Activated T-helper 2 cell treated with anti-CD3 and anti-CD28 coated beads, Interferon-gamma antibody, Interleukin-2, Interleukin-4, amounts not matched to agents 10 μg/mL and 5 μg/mL and 100 μg/mL, durations not matched to agents 14 hours and 24 hours and 36 hours (primary cell): ENCODE results near the gene CELA1. TPM values are rescaled to one million over a fixed set of nuclear protein-coding genes. Genes with fewer than 3 reads are reported as not detected.

ENCODE experiments used
- DNase-seq: peaks from one replicate; pipeline ENCODE4 v3.0.0; 2021; ENCODE audit warnings: low spot score
- H3K27ac Mint-ChIP-seq: one replicate; pipeline ENCODE4 v1.8.0; 2021; ENCODE audit warnings: mixed read lengths
- H3K27me3 Mint-ChIP-seq: one replicate; pipeline ENCODE4 v1.8.0; 2021; ENCODE audit warnings: low read depth, mixed read lengths
- H3K36me3 Mint-ChIP-seq: one replicate; pipeline ENCODE4 v1.8.0; 2021; ENCODE audit warnings: low read depth, mixed read lengths
- H3K4me1 Mint-ChIP-seq: one replicate; pipeline ENCODE4 v1.8.0; 2021; ENCODE audit warnings: low read depth, mixed read lengths
- H3K4me3 Mint-ChIP-seq: one replicate; pipeline ENCODE4 v1.8.0; 2021; ENCODE audit warnings: low read depth, mild to moderate bottlenecking, moderate library complexity, mixed read lengths
- H3K9me3 Mint-ChIP-seq: one replicate; pipeline ENCODE4 v1.8.0; 2021; ENCODE audit warnings: mixed read lengths
- intact Hi-C: fragments of 100-400 bp; cut with micrococcal nuclease; formaldehyde crosslinking; loops from one replicate; pipeline ENCODE4 v1.15.1; 2023
- total RNA-seq: library from RNA; stranded (reverse); gene quantifications from 2 replicates; pipeline ENCODE4 v1.2.3, GENCODE V29; 2022

The CELA1 gene
- total RNA-seq, 1 donor from 2014 or later: not detected

DNA sequence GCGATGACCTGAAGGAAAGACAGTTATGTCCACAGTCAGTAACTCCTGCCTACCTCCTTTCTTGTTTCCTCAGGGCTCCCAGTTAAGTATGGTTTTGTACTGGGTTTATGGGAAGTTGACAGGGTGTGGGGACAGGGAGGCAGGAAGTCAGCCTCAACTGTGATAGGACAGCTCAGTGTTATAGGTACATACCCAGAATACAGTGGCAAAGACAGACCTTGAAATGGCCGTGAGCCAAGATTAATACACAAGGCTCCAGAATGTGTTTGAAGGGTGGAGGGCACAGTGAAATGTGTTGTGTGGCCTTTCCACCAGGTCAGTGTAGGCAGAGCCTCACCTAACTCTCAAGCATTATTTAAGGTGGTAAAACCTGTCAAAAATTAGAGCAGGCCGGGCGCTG lies 17.9 kb downstream of the CELA1 start:
- H3K9me3 Mint-ChIP-seq: no peaks in the 10 kb centered on the region
- H3K36me3 Mint-ChIP-seq: peaks cover under 1% of the 10 kb centered on the region
- H3K27ac Mint-ChIP-seq: peak overlapping the region; percentile 48
- H3K27me3 Mint-ChIP-seq: no peaks in the 10 kb centered on the region
- no peak overlapping the region for H3K4me3 Mint-ChIP-seq
- DNase-seq: no peak
- H3K4me1 Mint-ChIP-seq: peaks cover 42% of the 10 kb centered on the region
- intact Hi-C loops: loop anchor here (10.0 kb wide), 2 partner anchors 244 to 564 kb away; partner anchors contain the start of genes ATF1 and CSRNP2

DNA sequence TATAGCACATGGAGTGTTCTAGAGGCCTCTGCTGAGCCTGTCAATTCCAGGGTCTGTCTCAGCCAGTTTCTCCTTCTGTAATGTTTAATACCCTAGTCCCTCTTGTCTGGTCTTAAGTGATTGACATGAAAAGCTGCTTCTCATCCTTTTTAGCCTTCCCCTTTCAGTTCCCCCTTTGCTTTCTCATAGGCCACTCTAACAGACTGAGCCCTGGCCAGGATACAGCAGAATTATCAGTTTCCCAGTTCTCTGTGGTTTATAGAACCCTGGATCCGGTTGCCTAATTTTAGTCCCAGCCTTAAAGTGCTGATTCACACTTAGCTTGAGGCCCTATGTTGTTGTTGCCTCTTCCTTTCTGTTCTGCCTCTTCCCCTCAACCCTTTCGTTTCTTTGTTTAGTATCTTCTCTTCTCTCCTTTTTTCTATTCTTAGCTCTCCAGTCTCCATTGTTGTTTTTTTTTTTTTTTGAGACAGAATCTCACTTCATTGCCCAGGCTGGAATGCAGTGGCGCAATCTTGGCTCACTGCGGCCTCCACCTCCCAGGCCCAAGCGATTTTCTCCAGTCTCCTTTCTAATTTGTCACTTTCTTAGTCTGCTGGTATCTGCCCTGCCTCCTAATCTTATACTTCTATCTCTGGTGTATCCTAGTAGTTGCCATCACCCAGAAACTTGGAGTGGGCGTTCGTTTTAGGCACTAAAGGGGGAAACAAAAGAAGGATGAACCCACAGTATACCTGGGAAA lies 19.6 kb downstream of the CELA1 start:
- peak overlapping the region; percentile 63 for H3K4me3 Mint-ChIP-seq
- no peak for DNase-seq
- no peaks in the 10 kb centered on the region for H3K9me3 Mint-ChIP-seq
- peaks cover 16% of the 10 kb centered on the region for H3K36me3 Mint-ChIP-seq
- H3K4me1 Mint-ChIP-seq: peaks cover 56% of the 10 kb centered on the region
- H3K27ac Mint-ChIP-seq: peak overlapping the region; percentile 95
- intact Hi-C loops: loop anchor here (10.0 kb wide), 2 partner anchors 242 to 562 kb away; partner anchors contain the start of genes ATF1 and CSRNP2
- H3K27me3 Mint-ChIP-seq: no peaks in the 10 kb centered on the region

DNA sequence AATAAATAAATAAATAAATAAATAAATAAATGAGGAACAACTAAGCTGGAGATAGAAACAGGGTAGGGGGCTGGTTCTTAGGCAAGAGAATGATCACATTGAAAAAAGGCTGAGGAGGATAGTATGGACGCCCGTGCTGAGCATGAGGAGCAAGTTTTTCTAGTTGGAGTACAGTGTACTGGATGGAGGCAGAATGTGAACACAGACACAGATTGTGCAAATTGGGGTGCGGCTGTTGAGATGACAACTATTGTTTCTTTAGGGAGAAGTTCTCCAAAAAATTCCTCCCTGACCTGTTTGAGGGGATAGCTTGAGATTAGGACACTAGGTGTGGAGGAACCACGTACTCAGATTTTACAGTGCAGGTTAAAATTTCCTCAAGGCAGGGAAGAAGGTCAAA lies 21.5 kb downstream of the CELA1 start:
- intact Hi-C loops: loop anchor here (10.0 kb wide), 2 partner anchors 240 to 560 kb away; partner anchors contain the start of genes ATF1 and CSRNP2
- no peaks in the 10 kb centered on the region for H3K9me3 Mint-ChIP-seq
- no peak for DNase-seq
- H3K27ac Mint-ChIP-seq: peak overlapping the region; percentile 78
- peak overlapping the region; percentile 64 for H3K4me3 Mint-ChIP-seq
- H3K27me3 Mint-ChIP-seq: no peaks in the 10 kb centered on the region
- peaks cover 23% of the 10 kb centered on the region for H3K36me3 Mint-ChIP-seq
- peaks cover 62% of the 10 kb centered on the region for H3K4me1 Mint-ChIP-seq

DNA sequence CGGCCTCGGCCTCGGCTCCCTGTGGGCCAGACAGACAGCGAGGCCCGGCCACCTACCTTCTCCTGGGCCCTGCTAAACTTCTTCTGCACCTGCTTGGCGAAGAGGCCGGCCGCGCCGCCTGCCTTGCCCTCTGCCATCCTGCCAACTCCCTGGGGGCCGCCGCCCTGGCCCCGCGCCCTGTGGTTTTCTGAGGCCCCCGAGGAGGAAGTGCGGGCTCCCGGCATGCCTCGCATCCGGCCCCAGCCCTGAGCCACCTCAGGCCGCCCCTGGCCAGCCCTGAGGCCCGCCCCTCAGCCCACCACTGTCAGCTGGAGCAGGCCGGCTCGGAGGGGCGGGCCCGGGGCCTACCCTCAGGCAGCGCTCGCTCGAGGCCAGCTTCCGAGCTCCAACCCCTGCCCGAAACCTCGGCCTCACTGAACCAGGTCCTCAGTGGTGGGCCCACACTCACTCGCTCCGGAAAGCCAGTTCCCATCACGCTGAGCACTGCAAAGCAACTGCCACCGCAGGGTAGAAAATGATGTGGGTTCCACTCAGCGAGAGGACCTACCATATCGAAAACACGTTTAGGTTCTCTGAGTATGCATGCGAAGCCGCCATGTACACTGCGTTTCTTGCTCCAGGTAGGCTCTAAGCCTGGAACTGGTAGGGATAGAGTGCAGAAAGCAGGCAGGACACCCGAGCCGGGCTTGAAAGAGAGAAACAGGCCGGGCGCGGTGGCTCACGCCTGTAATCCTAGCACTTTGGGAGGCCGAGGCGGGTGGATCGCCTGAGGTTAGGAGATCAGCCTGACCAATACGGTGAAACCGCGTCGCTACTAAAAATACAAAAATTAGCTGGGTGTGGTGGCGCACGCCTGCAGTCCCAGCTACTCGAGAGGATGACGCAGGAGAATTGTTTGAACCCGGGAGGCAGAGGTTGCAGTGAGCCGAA lies 22.2 kb downstream of the CELA1 start, which contains the start of gene BIN2:
Gene BIN2 (minus strand): TSS at position 209 of the 930 bp plus-strand sequence. CDS start 72 bp downstream, at position 137.
- H3K9me3 Mint-ChIP-seq: no peaks in the 10 kb centered on the region
- peaks cover 62% of the 10 kb centered on the region for H3K4me1 Mint-ChIP-seq
- intact Hi-C loops: loop anchor here (10.0 kb wide), 2 partner anchors 239 to 559 kb away; partner anchors contain the start of genes ATF1 and CSRNP2
- peak within 1 kb of the TSS; percentile 92 for H3K4me3 Mint-ChIP-seq
- peak within 1 kb of the TSS; percentile 95 for H3K27ac Mint-ChIP-seq
- peak; percentile 70 for DNase-seq
- peaks cover 23% of the 10 kb centered on the region for H3K36me3 Mint-ChIP-seq
- H3K27me3 Mint-ChIP-seq: no peaks in the 10 kb centered on the region

DNA sequence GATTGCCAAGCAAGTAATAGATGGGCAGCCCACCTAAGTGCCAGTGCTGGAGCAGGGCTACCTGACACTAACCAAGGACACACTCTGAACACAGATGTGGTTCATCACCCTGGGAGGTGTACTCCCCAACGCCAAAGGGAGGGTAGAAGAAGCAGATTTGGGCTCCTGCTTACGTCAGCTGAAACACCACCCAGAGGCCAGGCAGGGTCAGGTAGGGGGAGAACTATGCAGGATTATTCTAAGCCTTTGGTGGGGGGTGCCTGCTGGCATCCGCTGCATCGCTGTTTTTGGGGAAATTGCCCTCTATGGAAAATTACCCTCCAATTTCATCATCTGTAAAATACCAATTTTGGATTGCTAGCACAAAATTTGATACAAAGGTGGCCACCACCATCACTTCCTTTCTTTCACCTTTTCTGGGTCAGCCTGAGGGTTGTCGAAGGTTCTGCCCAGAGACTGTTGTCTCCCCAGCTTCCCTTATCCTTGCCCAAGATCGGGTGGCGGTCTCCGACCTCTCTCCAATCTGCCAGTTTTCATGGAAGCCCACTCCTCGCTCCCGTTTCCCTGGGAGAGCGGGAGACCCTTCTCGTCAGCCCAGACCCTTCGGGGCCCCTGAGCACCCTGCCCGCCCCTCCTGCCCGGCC lies 23.0 kb downstream of the CELA1 start:
- Mint-ChIP-seq H3K27me3 (no peaks in the 10 kb centered on the region), H3K9me3 (no peaks in the 10 kb centered on the region), H3K4me3 (peak overlapping the region; percentile 92), H3K4me1 (peaks cover 64% of the 10 kb centered on the region), H3K27ac (peak overlapping the region; percentile 95), H3K36me3 (peaks cover 28% of the 10 kb centered on the region)
- intact Hi-C loops: loop anchor here (10.0 kb wide), 2 partner anchors 239 to 559 kb away; partner anchors contain the start of genes ATF1 and CSRNP2
- peak; percentile 36 for DNase-seq

DNA sequence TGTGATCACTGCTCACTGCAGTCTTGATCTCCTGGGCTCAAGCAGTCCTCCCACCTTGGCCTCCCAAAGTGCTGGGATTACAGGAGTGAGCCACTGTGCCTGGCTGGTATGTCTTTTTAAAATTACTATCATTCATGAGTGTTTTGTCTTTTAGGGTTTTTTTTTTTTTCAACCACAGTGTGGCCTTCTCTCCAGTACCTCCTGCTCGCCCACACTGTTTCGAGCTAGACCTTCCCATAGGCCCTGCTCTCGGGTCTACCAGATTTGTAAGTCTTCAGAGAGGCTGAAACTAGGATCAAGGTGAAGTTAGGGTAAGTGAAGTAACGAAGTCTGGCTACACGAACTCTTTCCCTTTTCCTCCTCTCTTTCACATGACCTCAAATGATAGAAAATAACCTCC lies 24.0 kb downstream of the CELA1 start:
- no peak for DNase-seq
- Mint-ChIP-seq H3K4me1 (peaks cover 64% of the 10 kb centered on the region), H3K4me3 (peak overlapping the region; percentile 92), H3K36me3 (peaks cover 32% of the 10 kb centered on the region), H3K27me3 (no peaks in the 10 kb centered on the region), H3K27ac (peak overlapping the region; percentile 95), H3K9me3 (no peaks in the 10 kb centered on the region)
- intact Hi-C loops: loop anchor here (10.0 kb wide), 2 partner anchors 238 to 558 kb away; partner anchors contain the start of genes ATF1 and CSRNP2

DNA sequence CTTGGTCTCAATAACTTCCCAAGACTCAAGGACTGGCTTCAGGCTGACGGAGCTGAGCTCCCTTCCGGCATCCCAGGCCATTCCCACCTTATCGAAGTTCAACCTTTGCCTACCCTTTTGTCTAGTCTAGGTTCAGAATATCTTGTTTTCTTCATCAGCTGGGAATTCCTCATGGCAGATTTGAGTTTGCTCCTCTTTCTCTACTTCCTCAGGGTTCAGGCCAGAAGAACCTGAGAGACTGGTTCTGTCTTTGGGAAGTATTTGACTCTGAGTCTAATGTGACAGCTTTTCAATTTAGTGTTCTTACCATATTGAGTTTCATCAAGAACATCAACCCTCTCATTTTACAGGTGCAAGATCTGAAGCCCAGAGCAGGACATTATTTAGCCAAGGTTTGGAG lies 24.6 kb downstream of the CELA1 start:
- peak overlapping the region; percentile 36 for H3K27ac Mint-ChIP-seq
- H3K4me3 Mint-ChIP-seq: peak overlapping the region; percentile 61
- H3K36me3 Mint-ChIP-seq: peaks cover 37% of the 10 kb centered on the region
- intact Hi-C loops: loop anchor here (10.0 kb wide), 2 partner anchors 237 to 557 kb away; partner anchors contain the start of genes ATF1 and CSRNP2
- H3K27me3 Mint-ChIP-seq: no peaks in the 10 kb centered on the region
- no peak for DNase-seq
- H3K4me1 Mint-ChIP-seq: peaks cover 61% of the 10 kb centered on the region
- no peaks in the 10 kb centered on the region for H3K9me3 Mint-ChIP-seq

DNA sequence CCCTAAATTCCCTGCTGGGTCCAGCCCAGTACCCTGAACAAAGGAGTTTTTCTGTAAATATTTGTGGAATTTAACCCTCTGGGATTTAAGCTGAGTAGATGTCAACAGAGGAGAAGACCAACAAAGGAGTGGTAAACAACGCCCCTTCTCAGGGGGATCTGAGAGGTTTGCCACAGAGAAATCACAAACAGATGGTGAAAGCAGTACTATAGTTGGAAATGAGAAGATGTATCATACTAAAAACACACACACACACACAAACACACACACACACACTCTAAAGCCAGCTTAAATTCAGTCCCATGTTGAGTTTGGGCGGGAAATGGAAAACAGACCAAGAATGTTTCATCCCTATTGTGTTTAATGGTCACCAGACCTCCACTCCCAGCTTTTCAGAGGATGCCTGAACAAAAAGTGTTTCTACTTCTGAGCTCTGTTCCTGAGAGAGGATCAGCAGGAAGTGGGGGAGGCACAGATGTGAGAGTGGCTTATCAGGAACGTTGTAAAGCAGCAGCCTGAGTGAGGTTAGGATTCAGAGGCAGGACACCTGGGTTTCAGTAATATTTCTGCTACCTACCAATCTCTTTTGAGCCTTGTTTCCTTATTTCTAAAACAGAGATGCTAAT lies 25.7 kb downstream of the CELA1 start:
- Mint-ChIP-seq H3K27ac (peak overlapping the region; percentile 36), H3K36me3 (peaks cover 43% of the 10 kb centered on the region), H3K27me3 (no peaks in the 10 kb centered on the region), H3K4me3 (peak overlapping the region; percentile 61), H3K4me1 (peaks cover 60% of the 10 kb centered on the region), H3K9me3 (no peaks in the 10 kb centered on the region)
- intact Hi-C loops: loop anchor here (10.0 kb wide), 2 partner anchors 236 to 556 kb away; partner anchors contain the start of genes ATF1 and CSRNP2
- DNase-seq: no peak

DNA sequence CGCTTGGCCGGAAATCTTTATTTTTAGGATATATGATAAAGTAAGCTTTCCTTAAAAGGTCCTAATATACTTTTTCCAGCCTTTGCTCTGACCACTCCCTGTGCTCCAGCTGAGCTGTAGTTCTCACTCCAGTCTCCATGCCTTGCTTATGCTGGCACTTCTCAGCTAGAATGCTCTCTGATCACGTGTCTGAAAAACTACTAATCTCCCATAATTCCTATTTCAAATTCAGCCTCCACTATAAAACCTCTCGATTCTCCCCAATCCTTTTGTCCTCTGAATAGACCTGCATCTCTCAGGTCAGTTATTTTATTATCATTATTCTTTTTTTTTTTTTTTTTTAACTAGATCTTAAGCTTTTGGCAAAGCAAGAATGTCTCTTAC lies 26.2 kb downstream of the CELA1 start:
- Mint-ChIP-seq H3K4me3 (peak overlapping the region; percentile 31), H3K27me3 (no peaks in the 10 kb centered on the region), H3K27ac (peak overlapping the region; percentile 58), H3K36me3 (peaks cover 47% of the 10 kb centered on the region), H3K9me3 (no peaks in the 10 kb centered on the region), H3K4me1 (peaks cover 60% of the 10 kb centered on the region)
- intact Hi-C loops: loop anchor here (10.0 kb wide), 2 partner anchors 236 to 556 kb away; partner anchors contain the start of genes ATF1 and CSRNP2
- DNase-seq: no peak

DNA sequence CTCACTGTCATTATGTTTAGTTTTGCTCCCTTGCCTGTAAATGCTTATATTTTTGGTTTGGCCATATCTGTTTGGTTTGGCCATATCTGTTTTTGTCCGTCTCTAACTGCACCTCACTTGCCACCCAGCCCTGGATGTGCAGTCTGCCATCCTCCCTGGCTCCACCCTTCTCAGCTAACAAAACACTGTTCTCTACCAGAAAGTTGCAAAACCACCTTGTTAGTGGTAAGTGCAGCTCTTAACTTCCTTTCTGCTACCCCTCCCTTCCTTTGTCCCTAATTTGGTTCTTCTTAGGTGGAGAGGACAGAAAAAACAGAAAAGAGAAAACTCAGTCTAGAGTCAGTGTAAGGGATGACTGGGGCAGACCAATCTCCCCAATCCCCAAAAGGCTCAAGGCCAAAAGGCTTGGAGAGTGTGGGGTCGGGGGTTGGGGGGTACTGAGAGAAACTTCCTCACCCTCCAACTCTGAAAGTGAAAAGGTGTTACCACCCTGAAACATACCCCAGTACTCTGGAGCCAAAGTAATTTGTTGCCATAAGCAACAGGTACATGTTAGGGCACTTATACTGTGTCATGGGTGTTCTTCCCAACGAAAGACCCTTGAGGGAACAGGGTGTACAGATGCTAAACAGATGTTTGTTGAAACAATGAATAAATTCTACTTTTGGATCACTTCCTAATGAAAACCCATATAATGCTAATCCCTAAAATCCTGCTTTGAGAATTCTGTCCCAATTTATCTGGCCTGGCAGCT lies 27.5 kb downstream of the CELA1 start:
- H3K27ac Mint-ChIP-seq: peak overlapping the region; percentile 82
- peak overlapping the region; percentile 54 for H3K4me3 Mint-ChIP-seq
- H3K36me3 Mint-ChIP-seq: peaks cover 47% of the 10 kb centered on the region
- peaks cover 55% of the 10 kb centered on the region for H3K4me1 Mint-ChIP-seq
- peak; percentile 32 for DNase-seq
- H3K27me3 Mint-ChIP-seq: no peaks in the 10 kb centered on the region
- intact Hi-C loops: no loop called here
- H3K9me3 Mint-ChIP-seq: no peaks in the 10 kb centered on the region
